GM12878 (cell line): ENCODE results near the gene OPRL1. TPM values are rescaled to one million over a fixed set of nuclear protein-coding genes. Genes with fewer than 3 reads are reported as not detected.

Source experiments
- BCL3 ChIP-seq: IDR thresholded peaks from 2 replicates; pipeline ENCODE4 v1.6.1; 2011; ENCODE audit warnings: borderline replicate concordance, low read depth, mild to moderate bottlenecking, moderate library complexity, low read length; ENCODE audit not compliant: insufficient read depth, poor library complexity, severe bottlenecking
- PRDM15 ChIP-seq: fragments of 450-650 bp; formaldehyde crosslinking; IDR thresholded peaks from 2 replicates; pipeline ENCODE4 v1.4.0; 2020; ENCODE audit warnings: mild to moderate bottlenecking, moderate library complexity
- polyA plus RNA-seq, 11 experiments: library from polyadenylated mRNA; depleted of rRNA in 4 of 11; unstranded in 6 of 11; stranded (reverse) in 5 of 11; fragments of >200 nt; fragmentation: Nextera tagmentation in 4 of 11; fragmentation: Illumina TruSeq in 1 of 11; extraction: Ambion mirVana in 4 of 11; extraction: Trizol in 1 of 11; gene quantifications; 1 replicate in 1 of 11; 2 replicates in 10 of 11; pipeline versions ENCODE4 v1.2.1 to v1.2.3, GENCODE V29; 2011 to 2016; ENCODE audit warnings: inconsistent platforms in 2 of 11, missing spikeins in 2 of 11, low read depth in 1 of 11
- total RNA-seq, 4 experiments: library from RNA; depleted of rRNA in 3 of 4; stranded (reverse); fragments of >200 nt in 3 of 4; fragmentation: Illumina TruSeq in 1 of 4; extraction: Trizol in 1 of 4; gene quantifications; 2 replicates each; pipeline versions ENCODE4 v1.2.1 to v1.2.3, GENCODE V29; 2013 to 2021
- TF ChIP-seq, protein P1 (sequence below): fragments of 450-650 bp; conservative IDR thresholded peaks from 2 replicates; pipeline ENCODE4 v1.6.1; 2017; ENCODE audit warnings: mild to moderate bottlenecking, moderate library complexity

Gene OPRL1
- total and polyA plus RNA-seq, 10 of the 15 experiments (the other 5 are each of a cell fraction or from before 2014, with no cell fraction given): 0.04 to 0.41 (median 0.24) TPM; not detected in 1

DNA sequence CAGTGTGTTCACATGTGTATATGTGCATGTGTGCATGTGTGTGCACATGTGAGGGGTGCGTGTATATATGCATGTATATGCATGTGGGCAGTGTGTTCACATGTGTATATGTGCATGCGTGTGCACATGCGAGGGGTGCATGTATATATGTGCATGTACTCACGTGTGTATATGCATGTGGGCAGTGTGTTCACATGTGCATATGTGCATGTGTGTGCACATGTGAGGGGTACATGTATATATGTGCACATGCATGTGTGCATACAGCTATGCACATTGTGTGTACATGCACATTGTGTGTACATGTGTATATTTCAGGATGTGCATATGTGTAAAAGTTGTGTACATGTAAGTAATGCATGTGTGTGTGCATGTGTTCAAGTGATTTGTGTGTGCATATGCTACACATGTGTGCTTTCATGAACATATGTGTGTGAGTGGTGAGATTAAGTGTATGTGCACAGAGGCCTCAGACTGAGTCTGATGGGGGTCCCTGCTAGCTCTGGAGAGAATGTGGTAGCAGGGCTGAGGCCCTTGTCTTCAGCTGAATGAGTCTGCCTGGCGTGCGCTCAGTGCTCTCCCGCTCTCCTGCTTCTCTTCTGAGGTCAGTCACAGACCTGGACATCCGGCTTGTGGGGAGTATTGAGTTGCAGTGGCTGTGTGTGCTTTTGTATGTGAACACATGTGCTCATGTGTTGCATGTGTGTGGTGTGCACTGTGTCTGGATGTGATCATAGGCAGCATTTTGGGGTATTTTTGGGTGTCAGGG lies 64.4 kb downstream of the OPRL1 start (continued):
- no peak for TF ChIP-seq BCL3
- TF ChIP-seq, protein P1, sequence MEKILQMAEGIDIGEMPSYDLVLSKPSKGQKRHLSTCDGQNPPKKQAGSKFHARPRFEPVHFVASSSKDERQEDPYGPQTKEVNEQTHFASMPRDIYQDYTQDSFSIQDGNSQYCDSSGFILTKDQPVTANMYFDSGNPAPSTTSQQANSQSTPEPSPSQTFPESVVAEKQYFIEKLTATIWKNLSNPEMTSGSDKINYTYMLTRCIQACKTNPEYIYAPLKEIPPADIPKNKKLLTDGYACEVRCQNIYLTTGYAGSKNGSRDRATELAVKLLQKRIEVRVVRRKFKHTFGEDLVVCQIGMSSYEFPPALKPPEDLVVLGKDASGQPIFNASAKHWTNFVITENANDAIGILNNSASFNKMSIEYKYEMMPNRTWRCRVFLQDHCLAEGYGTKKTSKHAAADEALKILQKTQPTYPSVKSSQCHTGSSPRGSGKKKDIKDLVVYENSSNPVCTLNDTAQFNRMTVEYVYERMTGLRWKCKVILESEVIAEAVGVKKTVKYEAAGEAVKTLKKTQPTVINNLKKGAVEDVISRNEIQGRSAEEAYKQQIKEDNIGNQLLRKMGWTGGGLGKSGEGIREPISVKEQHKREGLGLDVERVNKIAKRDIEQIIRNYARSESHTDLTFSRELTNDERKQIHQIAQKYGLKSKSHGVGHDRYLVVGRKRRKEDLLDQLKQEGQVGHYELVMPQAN: no peak
- no peak for TF ChIP-seq PRDM15
